HG02870 (cell line): ENCODE measurements around the gene LRRC8D.

Experiments
- ATAC-seq: cut with Tn5 transposase; IDR thresholded peaks from one replicate; pipeline ENCODE4 v1.9.1; 2021; ENCODE audit warnings: mild to moderate bottlenecking, moderate library complexity; ENCODE audit not compliant: unreplicated experiment

The LRRC8D gene

DNA sequence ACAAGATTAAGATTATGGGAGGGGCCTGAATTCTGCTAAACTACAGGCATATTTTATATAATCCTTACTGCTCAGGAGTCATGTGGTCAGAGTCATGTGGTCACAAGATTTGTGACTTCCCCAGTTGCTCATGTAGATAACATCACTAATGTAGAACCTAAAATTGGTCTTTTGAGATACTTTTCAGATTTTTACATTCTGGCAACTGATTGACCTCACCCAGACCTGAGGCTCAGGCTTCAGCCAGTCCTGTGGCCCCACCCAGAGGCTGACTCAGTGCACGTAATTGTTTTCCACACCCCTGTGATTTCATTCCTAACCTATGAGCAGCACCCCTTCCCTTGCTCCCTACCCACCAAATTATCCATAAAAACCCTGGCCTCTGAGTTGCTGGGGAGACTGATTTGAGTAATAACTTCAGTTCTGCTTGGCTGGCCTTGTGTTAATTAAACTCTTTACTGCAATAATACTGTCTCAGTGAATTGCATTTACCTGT is 132.3 kb downstream of the LRRC8D start:
- ATAC-seq, result peak; percentile 47

DNA sequence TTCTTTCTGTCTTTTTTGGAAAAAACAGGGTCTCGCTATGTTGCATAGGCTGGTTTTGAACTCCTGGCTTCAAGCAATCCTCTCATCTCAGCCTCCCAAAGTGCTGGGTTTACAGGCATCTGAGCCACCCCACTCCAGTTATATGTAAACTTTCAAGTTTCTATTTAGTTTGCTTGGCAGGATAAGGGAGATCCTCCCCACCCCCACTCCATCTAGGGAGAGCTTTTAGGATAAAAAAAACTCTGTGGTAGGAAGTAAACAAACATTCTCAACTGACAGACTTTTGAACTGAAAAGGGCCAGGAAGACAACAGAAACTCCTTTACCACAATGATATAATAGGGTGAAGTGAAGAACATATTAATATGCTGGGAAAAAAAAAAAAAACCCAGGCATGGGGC is 133.1 kb downstream of the LRRC8D start:
- no peak for ATAC-seq

DNA sequence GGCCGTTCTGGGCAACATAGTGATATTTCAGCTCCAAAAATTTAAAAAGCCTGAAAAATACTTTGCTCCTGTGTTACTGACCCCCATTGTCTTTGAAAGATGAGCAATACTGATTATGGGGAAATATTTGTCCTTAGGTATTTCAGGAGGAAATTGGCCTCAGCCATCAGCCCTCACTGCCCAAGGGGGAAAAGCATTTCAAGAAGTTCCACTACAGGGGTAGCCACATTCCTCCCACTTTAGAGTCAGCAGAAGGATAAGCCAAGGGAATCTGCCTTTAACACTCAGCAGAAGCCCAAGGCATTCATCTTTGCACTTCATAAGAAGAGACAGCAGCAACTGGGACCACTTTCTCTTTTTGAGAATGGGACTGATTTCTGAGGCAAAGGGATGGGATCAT is 133.6 kb downstream of the LRRC8D start:
- no peak for ATAC-seq

DNA sequence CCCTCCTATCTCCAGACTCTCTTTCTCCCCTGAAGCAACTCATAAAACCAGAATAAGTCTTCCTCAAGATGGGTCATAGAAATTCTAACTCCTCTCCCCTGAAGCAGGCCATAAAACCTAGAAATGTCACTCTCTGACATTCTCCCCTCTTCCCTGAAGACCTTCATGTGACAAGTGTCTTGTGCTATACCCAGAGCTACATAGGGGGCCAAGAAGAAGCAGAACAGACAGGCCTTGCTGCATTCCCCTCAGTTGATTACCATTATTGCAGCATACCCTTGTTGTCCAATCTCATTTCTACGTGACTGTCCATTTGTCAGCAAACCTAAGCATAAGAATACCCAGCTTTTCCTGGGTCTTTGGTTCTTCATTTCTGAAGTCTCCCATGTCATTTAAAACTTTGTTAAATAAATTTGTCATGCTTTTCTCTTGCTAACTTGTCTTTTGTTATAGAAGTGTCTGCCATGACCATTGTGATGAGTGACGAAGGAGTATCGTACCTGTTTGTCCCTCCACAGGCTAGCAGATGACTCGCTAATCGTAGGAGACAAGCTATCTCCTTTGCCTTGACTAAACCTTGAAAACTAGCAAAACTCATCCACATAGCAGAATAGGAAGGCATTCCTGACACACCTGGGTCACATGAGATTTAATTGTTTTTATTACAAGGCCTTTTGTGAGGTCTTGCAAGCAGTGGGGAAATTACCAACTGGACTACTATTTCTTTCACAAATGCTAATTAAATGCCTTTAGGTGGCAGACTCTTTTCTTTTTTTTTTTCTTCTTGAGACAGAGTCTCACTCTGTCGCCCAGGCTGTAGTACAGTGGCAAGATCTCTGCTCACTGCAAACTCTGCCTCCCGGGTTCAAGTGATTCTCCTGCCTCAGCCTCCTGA is 134.7 kb downstream of the LRRC8D start:
- ATAC-seq, result no peak

GRCh38 chr1:89957107-89957506 is 136.3 kb downstream of the LRRC8D start:
- no peak for ATAC-seq

- no peak for ATAC-seq
These were observed 138.2 kb downstream of the LRRC8D start for GRCh38 chr1:89958851-89959654.

GRCh38 chr1:89959719-89960118 is 138.9 kb downstream of the LRRC8D start:
- no peak for ATAC-seq

DNA sequence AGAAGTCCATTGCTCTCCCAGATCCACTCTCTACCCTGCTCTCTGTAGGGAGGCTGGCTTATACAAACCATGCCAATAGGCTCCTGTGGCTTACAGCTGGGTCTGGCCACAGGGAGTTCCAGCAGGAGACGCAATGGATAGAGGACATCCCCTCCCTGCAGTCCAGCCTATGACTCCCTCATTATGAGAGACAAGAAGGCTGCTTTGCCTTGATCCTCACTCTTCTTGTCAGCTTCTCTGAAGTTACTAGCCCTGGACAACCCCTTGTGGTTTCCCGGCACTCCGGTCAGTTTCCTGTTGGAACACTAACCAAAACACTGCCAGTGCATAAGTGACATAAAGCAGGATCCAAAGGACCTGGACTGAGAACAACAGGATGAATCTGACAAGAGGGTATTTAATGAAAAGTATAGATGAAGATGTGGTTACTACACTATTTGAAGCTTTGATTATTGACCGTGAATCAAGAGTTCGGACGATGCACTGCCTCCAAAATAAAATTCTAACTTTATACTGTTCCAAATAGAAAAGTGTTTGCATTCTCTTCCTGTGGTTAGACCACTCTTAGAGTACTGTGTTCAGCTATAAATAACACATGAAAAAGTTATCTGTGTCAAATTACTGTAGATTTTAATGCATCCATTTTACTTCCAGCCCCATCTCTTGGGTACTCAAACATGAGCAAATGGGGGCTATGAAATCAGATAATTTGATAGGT is 141.4 kb downstream of the LRRC8D start:
- no peak for ATAC-seq

DNA sequence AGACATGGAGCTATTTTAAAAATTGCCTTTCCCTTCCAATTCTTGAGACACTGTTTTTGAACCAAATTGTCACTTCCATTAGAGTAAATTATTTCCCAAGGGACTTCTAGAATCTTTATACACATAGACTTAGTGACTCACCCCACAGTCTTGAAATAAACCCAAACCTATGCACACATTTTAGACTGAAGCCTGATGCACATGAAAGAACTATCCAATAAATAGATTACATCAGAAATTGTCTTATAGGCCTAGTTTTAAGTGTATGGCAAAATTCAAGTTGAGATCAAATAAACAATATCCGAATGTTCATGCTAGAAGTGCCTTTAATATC is 141.9 kb downstream of the LRRC8D start:
- no peak for ATAC-seq

GRCh38 chr1:89965193-89965768 is 144.4 kb downstream of the LRRC8D start:
- no peak for ATAC-seq

GRCh38 chr1:89966656-89967055 is 145.8 kb downstream of the LRRC8D start:
- ATAC-seq, result no peak

DNA sequence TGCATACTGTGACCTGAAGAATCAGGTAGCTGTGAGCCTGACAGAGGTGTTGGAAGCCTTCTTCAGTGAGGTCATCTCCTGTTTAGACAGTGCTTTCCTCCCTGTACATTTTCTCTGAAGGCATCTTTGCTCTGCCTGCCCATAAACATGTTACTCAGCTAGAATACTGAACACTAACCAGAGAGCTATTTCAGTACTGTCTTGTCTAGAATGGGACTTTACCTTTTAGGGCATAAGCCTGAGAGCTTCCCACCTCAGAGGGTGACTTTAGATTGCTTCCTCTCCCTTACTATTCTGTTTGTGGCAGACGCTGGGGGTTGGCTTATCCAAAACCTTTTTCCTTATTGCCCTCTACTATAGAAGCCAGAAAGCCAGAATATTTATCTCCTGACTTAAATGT is 150.8 kb downstream of the LRRC8D start:
- ATAC-seq, result peak; percentile 88

DNA sequence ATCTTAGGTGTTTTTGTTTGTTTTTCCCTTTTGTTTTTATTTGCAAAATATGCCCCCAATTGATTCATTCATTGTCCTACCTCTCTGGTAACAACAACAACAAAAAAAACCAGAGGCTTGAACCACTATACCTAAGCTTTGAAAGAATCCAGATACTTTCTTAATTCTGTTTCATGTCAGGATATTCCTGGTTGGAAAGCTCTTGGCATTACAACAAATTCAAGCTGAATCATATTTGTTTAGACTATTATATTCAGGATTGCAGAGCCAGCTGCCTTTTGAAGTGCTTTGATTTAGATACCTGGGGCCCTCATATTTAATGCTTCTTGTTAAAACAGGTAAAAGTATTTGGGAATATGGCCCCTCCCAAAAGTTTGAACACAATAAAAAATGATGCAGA is 151.2 kb downstream of the LRRC8D start:
- ATAC-seq, result no peak

DNA sequence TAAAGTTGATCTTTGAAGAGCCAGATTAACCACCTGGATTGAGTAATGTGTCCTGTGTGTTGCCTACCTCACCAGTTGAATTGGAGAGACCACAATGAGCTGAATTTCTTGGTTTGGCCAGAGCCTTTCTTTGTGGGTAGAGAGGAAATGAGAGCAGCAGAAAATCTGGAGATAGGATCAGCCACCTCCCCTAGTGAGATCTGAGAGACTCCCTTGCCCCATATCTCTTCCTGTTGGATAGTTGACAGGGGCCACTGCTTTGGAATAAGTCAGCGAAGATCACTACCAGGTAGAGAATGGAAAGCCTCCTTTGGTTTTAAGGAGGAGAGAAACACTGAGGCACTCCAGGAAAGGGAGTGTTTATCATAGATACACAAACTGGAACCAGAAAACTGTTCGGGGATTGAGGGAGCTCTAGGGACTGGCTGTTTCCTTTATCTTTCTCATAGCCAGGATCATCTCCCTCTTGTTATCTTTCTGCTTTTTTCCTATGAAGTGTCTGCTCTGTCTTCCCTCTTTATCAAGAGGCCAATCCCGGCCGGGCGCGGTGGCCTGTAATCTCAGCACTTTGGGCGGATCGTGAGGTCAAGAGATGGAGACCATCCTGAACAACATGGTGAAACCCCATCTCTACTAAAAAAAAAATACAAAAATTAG is 152.8 kb downstream of the LRRC8D start:
- no peak for ATAC-seq

DNA sequence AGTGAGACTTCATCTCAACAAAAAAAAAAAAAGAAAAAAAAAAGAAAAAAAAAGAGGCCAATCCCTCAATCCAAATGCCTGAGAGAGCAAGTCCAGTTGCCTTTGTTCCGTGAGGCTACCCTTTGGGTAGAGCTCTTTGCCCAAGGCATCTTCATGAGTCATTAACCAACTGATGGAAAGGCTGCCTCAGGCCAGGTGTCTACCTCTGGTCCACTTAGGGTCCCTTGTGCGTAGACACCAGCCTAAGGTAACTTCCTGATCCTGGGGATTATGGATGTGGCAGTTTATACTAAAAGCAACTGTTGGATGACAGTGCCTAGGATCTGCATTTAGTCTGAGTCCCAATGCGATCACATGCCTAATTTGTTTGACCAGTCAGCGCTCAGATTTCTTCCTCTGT is 153.4 kb downstream of the LRRC8D start:
- ATAC-seq, result no peak

DNA sequence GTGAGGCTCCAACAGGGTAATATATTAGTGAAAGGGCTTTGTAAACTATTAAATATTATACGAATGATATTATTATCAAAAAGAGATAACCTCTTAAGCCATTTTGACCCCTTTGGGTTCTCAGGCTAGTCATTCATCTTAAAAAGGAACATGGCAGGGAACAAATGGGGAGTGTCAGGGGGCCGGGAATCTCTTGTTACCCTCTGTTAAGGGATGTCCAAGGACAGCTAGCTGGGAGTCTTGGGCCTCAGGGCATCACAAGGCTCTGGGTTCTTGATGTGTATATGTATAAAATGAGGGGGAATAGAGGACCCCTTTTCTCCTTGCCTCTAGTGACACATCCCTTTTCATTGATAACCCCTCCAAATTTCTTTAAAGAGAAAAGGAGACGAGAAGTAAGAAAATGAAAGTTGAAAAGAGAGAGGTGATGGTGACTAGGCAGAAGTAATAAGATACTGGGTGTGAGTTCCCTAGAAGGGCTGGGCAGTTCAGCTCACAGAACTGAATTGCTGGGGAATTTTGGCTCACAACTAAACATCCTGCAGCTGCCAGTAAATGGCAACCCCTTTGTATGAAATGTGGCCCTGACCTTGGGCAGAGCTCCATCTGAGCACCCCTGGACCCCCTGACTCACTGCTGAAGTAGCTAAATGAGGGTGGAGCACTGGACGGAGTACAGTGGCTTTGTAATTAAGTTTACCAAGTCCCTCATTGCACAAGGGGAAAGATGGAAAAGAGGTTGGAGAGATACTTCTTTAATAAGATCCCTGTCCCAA is 154.1 kb downstream of the LRRC8D start:
- ATAC-seq, result no peak

DNA sequence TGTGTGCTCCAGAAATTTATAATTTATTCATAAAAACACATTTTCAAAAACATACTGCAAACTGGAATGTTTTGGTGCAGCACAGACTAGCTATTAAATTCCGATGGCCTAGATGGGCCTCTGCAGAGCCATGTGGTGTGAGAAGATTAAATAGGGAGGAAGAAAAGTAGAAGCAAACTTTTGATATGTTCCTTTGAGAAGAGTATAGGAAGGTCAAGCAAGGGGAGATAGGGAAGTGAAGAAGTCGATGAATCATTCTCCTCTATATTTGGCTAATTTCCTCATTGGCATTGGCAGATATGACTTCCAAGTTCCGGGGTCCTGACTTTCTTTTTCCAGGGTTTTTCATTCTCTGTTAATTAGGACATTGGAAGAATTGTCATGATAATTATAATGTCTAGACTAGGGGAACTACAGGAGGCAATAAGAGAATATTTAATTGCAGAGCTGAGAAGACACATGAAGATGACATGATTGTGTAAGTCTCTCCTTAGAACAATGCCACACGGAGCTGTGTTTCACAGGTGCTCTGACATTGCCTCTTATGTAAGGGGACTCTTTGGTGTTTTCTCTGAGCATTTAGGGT is 154.8 kb downstream of the LRRC8D start:
- ATAC-seq, result no peak

GRCh38 chr1:89978755-89979154 is 157.9 kb downstream of the LRRC8D start:
- ATAC-seq, result no peak

DNA sequence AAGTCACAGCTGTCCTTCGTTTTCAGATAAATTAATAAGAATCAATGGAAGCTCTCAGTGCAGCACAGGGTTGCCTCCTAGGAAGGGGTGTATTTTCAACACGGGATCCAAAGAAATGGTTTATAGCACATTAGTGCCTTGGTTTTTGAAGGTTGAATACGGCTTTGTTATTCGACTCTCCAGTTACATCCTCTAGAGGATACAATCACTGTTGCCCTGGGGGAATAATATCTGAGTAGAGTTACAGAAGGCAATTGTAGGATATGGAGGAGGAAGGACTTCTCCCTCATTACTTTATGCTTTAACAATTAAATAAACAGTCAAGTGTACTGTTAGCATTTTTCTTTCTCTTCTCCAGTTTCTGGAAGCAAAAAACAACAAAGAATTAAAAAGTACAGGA is 159.8 kb downstream of the LRRC8D start:
- no peak for ATAC-seq
